Measurements from ENCODE around the gene SHISAL2A. TPM values are rescaled to one million over a fixed set of nuclear protein-coding genes. Genes with fewer than 3 reads are reported as not detected.

Gene SHISAL2A
- not detected in 2 replicates for total RNA-seq (2014; rRNA removed; shearing (Covaris generic))

DNA sequence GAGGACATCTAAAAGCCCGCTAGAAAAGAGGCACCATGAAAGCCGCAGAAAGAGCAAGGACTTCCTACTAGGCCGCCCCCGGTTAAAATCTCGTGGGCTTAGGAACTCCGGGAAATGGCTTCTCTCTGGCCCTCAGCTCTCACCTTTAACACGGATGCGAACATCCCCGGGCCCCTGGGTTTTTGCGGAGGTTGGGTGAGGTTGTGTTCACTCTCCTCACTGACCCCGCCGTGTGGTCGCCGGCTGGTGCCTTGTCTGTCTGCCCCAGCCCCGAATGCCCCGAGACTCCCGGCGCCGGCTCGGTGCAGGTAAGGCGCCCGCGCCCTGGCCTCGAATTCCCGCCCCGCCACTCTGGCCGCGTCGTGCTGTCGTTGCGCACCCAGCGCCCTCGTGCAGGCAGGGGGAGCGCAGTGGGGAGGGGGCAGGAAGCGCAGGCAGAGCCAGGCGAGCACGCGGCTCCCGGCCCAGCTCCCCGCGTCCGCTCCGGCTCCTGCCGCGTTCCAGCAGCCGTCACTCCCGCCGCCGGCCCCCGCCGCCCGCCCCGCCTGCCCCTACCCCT is at the start of gene SHISAL2A:
Gene SHISAL2A (plus strand): TSS at position 437 of the 559 bp plus-strand sequence. CDS start 326 bp downstream, outside the sequence.

DNA sequence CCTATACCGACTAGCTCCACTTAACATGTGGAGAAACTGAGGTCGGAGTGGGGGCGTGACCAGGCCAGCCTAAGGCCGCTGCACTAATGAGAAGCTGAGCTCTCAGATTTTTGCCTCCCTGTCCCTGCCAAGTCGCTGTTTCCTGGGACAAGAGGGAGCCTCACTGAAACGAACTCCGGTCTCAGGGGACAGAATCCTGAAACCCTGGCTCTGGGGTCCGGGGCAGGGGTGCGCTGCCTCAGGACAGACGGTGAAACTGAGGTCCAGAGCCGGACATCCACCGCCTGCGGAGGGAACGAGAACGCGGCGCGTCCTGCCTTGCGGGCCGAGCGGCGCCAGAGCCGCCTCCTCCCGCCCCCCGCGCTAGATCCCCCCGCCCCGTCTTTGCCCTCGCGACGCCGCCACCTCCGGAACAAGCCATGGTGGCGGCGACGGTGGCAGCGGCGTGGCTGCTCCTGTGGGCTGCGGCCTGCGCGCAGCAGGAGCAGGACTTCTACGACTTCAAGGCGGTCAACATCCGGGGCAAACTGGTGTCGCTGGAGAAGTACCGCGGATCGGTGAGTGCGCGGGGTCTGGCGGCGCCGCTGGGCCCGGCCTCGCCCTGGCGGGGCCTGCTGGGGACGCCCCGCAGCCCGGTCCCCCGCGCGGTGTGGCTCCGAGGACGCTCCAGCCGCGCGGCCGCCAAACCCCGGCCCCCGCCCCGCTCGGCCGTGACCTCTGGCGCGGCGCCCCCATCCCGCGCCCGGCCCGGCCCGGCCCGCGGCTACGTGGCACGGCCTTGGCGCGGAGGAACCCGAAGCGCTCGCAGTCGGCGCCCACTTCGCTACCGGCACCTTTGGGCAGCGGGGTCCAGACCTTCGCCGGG is 30.7 kb upstream of the SHISAL2A start, which contains the start of gene GPX7:
Gene GPX7 (plus strand): TSS at position 381 of the 865 bp plus-strand sequence. CDS start 39 bp downstream, at position 420.

DNA sequence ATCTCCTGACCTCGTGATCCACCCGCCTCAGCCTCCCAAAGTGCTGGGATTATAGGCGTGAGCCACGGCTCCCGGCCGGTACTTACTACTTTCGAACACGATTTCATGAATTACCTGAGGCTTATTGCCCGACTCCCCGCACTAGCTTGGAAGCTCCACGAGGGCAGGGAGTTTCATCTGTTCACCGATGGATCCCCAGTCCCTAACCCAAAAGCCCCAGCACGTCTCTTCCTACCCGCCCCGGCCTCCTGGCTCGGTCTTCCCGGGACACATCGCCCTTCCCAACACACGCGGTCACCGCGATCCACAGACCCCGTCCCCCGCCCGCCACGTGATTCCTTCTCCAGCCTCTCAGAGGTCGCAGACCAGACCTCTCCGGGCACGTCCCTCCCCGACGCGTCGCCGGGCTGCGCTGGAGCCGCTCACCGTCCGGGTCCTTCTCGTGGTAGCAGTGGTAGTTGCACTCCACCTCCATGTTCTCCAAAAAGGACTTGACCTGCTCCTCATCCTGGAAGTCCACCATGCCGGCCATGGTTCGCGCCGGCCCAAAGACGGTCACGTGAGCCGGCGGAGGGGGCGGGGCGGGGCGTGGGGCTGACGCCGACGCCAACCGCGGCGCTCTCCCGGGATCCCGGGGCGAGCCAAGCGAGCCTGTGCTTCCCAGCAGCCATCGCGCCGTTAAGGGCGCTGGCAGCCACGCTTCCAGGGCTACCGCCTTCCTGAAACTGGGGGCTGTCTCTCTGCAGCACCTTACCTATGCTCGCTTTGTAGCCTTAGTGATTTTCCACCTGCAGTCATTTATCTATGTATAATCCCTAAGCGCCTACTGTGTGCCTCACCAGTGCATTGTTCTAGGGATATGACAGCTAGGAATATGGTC is 65.1 kb downstream of the SHISAL2A start, which contains the start of gene COA7:
Gene COA7 (minus strand): TSS at position 553 of the 880 bp plus-strand sequence. CDS start 21 bp downstream, at position 532.

Other genes starting within 250 kb of the SHISAL2A start
- gene ORC1, start 228.7 kb upstream of the SHISAL2A start, total RNA-seq (2014; rRNA removed; shearing (Covaris generic)) = 20.3 and 26.4 TPM in 2 replicates
- gene PRPF38A, start 228.6 kb upstream of the SHISAL2A start, total RNA-seq (2014; rRNA removed; shearing (Covaris generic)) = 32.0 and 33.9 TPM in 2 replicates
- gene TUT4, start 80.1 kb upstream of the SHISAL2A start, total RNA-seq (2014; rRNA removed; shearing (Covaris generic)) = 39.6 and 40.9 TPM in 2 replicates
- 3.2 and 5.7 TPM in 2 replicates for gene GPX7, start 30.8 kb upstream of the SHISAL2A start, total RNA-seq (2014; rRNA removed; shearing (Covaris generic))
- gene COA7, start 65.2 kb downstream of the SHISAL2A start, total RNA-seq (2014; rRNA removed; shearing (Covaris generic)) = 15.1 and 19.3 TPM in 2 replicates
- 10.6 and 11.4 TPM in 2 replicates for gene ZYG11B, start 93.3 kb downstream of the SHISAL2A start, total RNA-seq (2014; rRNA removed; shearing (Covaris generic))
- gene ZYG11A, start 209.6 kb downstream of the SHISAL2A start, total RNA-seq (2014; rRNA removed; shearing (Covaris generic)) = 0.04 TPM in 1 of 2 replicates, not detected in the other